Suppressor macrophage (primary cell): ENCODE measurements around the gene PVRIG.
"Not testable (repeated sequence)": the region's sequence is repeated elsewhere in the genome, so short reads cannot be mapped to it uniquely, and the experiment has no call there.

Experiments used
- DNase-seq, 4 experiments: peaks; one replicate each; pipeline ENCODE4 v3.0.0-alpha.2; 2020 to 2022

PVRIG gene

GRCh38 chr7:100239975-100240374 is 20.2 kb downstream of the PVRIG start:
- not testable (repeated sequence) for DNase-seq

- peak; percentile 6 to 44 (median 34) for DNase-seq
Measured at GRCh38 chr7:100243385-100243784, 23.6 kb downstream of the PVRIG start.

DNA sequence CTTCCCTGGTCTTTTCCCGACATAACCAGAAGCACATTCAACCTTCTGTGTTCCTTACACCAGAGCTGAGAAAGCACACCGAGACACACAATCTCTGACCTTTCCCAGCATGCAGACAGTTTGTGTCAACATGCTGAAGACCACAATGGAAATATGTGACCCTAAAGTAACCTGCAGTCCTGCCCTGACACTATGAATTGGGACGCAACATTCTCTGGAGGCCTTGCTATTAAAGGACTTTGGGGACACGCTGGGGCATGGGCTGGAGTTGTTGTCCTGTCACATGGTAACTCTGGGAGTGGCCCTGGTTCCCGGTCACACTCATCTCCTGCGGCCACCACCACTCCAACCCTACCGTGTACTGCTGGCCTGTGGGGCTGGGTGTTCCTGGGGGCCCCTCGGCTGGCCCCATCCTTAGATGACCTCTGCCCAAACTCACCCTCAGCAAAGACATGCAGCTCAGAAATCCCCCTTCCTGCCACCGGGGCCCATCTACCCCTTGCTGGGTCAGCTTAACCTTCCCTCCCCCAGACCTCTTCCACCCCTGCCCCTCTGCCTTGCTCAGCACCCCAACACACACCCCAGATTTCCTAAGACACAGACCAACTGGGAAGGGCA is 25.3 kb downstream of the PVRIG start:
- DNase-seq, result not testable (repeated sequence)

DNA sequence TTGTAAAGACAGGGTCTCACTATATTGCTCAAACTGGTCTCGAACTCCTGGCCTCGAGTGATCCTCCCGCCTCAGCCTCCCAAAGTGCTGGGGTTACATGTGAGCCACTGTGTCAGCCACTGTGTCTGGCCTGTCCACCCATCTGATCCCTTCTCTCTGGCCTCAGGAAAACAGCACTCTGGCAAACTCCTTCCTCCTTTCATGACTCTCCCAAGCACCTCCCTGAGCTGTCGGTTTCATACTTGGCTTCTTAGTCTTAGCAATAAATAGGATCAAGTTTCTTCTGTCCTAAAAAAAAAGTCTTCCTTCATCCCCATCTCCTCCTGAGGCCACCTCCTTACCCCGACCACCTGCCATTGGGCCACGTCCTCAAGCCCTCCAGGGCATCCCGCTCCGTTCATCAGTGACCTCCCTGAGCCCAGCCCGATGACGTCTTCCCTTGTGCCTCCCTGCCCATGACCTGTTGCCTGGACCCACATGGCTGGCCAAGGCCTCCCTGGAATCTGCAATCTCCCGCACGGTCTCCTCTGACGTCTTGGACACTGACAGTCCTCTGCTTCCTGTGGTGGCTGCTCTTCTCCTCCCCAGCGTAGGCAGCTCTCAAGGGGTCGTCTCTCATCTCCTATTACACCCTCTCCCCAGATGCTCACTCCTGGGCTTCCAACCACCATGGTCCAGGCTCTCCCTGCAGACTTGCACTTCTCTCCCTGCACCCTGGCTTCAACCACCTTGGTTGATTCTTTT is 26.5 kb downstream of the PVRIG start:
- not testable (repeated sequence) for DNase-seq

GRCh38 chr7:100246865-100247137 is 27.1 kb downstream of the PVRIG start:
- DNase-seq, result not testable (repeated sequence)

GRCh38 chr7:100247152-100247757 is 27.5 kb downstream of the PVRIG start:
- DNase-seq, result no peak

- no peak for DNase-seq
Measured at GRCh38 chr7:100248483-100248882, 28.7 kb downstream of the PVRIG start.

DNA sequence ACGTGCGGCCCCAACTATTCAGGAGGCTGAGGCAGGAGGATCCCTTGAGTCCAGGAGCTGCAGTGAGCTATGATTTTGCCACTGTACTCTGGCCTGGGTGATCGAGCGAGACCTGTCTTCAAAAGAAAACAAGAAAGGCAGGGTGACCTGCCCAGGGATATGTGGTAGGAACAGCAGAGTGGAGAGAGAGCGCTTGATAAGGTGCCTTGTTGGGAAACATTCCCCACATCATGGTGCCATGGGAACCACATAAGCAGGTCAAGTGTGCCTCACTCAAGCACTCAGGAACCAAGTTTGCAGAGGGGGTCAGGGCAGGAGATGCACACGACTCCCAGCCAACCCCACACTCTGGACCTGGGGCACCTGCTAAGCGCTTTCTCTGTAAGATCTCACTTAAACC is 37.3 kb downstream of the PVRIG start:
- no peak for DNase-seq

DNA sequence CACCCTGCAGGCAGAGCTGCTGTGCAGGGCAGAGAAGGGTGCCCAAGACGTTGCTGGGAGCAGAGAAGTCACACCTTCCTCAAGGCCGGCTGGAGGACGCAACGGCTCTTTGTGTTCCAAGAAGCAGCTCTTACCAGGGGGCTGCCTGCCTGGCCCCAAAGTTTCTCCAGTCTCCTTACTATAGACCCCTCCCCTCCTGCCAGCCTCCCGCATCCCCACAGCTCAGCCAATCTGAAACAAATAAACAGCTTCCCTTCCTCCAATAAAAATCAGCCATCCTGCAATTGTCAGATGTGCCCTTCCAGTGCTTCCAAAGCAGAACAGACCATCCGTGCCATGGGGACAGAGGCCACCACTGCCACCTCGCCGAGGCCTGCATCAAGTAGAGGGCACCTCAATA is 40.2 kb downstream of the PVRIG start:
- not testable (repeated sequence) for DNase-seq

DNA sequence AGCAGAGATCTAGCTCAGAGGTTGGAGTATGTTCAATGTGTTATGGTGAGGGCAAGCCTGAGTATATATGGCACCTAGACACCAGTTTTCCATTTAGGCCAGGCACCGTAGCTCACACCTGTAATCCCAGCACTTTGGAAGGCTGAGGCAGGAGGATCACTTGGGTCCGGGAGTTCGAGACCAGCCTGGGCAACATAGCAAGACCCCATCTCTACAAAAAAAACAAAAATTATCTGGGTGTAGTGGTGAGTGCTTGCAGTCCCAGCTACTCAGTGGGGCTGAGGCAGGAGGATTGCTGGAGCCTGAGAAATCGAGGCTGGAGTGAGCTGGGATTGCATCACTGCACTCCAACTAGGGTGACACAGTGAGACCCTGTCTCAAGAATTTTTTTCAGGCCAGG is 43.1 kb downstream of the PVRIG start:
- not testable (repeated sequence) for DNase-seq

DNA sequence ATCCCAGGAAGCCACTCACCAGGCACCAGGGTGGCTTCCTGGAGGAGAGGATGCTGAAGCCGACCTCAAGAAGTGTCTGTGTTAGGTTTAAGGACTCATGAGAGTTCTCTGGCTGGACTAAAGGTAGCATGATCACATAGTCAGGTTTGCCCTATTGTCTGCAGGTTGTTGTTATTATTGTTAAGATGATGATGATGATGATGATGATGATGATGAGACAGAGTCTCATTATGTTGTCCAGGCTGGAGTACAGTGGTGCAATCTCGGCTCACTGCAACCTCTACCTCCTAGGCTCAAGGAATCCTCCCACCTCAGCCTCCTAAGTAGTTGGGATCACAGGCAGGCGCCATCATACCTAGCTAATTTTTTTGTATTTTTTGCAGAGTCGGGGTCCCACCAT is 44.5 kb downstream of the PVRIG start:
- DNase-seq, result not testable (repeated sequence)

GRCh38 chr7:100264669-100265165 is 45.0 kb downstream of the PVRIG start:
- not testable (repeated sequence) for DNase-seq

DNA sequence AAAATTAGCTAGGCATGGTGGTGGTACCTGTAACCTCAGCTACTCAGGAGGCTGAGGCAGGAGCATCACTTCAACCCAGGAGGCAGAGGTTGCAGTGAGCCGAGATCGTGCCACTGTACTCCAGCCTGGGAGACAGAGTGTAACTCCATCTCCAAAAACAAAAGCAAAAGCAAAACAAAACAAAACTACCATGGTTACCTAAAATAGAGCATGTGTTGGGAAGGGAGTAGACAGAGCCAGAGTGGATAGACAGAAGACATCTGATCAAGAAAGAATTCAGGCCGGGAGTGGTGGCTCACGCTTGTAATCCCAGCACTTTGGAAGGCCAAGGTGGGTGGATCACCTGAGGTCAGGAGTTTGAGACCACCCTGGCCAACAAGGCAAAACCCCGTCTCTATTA is 46.1 kb downstream of the PVRIG start:
- not testable (repeated sequence) for DNase-seq

- no peak for DNase-seq
Measured at GRCh38 chr7:100266576-100267354, 47.0 kb downstream of the PVRIG start.

GRCh38 chr7:100267648-100268047 is 47.9 kb downstream of the PVRIG start:
- no peak for DNase-seq

DNA sequence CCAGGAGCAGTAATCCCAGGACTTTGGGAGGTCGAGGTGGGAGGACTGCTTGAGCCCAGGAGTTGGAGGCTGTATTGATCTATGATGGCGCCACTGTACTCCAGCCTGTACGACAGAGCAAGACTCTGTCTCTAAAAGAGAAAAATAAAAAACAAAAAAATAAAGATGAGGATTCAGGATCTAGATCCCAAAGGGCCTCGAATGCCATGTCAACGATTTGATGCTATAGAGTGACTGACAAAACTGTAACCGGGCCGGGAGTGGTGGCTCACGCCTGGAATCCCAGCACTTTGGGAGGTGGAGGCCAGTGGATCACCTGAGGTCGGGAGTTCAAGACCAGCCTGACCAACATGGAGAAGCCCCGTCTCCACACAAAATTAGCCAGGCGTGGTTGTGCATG is 49.1 kb downstream of the PVRIG start:
- not testable (repeated sequence) for DNase-seq

DNA sequence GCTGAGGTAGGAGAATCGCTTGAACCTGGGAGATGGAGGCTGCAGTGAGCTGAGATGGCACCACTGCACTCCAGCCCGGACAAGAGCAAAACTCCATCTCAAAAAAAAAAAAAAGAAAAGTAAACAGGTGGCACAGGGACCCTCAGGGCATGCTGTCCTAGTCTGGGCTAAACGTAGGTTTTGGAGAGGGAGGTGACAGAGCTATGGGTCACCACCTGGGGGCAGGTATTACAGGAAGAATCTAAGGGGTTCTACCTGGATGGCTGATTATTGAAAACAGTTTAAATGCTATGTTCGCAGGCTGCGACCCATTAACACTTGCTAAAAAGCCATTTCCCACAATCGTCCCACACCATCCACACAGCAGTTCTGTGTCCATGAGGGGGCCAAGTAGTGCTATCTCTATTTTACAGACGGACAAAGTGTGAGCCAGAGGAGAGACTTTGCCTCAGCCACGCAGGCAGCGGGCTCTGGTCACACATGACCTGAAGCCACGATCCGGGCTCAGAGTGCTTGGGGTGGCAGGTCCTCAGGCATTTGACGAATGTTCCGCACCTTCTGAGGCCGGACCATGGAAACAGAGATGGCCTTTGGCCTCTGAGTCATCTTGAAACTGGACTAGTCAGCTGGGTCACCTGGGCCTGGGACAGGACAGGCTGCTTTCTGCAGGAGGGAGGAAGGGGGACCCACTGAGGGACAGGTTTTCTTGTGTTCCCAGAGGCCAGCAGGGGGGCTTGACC is 49.7 kb downstream of the PVRIG start:
- DNase-seq, result not testable (repeated sequence)

DNA sequence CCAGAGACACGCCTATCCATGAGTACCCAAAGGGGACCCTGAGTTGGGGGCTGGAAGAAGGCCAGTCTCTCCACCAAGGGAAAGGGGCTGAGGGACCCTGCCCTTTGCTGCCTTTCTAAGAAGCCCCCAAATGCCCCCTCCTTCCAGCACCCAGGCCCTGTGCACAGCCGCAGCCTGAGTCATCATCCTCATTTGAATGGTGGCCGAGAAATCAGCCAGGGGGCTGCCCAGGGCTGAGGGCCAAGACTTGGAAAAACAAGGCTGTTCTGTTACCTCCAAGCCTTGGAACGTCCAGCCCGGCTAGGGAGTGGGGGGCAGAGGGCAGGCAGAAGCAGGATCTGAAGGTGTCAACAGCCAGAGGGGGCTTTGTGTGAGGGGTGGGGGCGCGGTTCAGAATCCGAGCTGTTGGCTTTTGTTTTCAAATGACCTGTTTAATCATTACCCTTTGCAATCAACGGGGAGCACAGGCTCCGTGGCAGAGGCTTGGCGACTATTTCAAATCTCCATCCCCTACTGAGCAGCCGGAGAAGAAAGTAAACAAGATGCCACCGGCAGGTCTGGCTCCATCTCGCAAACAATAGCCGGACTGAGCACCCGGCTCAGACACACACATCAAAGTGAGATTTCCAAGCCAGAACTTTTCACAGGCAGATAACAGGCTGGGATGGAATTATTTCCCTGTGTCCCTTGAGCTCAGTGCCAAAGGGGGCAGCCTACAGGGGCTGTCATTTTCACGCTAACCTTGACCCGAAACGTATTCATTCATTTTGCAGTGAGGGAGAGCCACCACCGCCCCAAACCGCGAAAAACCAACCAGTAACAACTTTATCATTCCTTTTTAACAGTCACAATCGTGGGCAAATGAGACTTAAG is 50.5 kb downstream of the PVRIG start:
- DNase-seq, result not testable (repeated sequence)
